Loucy (cell line): ENCODE results near the gene PTMS.

ENCODE experiments used
- H2AFZ ChIP-seq: fragments of 200-600 bp; sonication (generic); 2 replicates; pipeline ENCODE4 v1.6.0; 2016; ENCODE audit warnings: antibody characterized with exemption, mild to moderate bottlenecking, low read length, moderate library complexity
- H3F3A ChIP-seq: fragments of 200-600 bp; 2 replicates; pipeline ENCODE4 v1.6.0; 2016; ENCODE audit warnings: antibody characterized with exemption, low read depth, mild to moderate bottlenecking
- H3K27me3 ChIP-seq: fragments of 200-600 bp; sonication (generic); 2 replicates; pipeline ENCODE4 v1.6.1; 2014; ENCODE audit warnings: low read length, mild to moderate bottlenecking; ENCODE audit not compliant: insufficient read depth, poor library complexity, severe bottlenecking
- H3K36me3 ChIP-seq: fragments of 200-600 bp; sonication (generic); 2 replicates; pipeline ENCODE4 v1.6.1; 2016; ENCODE audit warnings: low read length; ENCODE audit not compliant: insufficient read depth
- H3K4me1 ChIP-seq: fragments of 200-600 bp; sonication (generic); 2 replicates; pipeline ENCODE4 v1.5.1; 2014; ENCODE audit warnings: low read length, mild to moderate bottlenecking; ENCODE audit not compliant: insufficient read depth, poor library complexity, severe bottlenecking
- H3K4me2 ChIP-seq: fragments of 200-600 bp; sonication (generic); 2 replicates; pipeline ENCODE4 v1.6.0; 2014; ENCODE audit warnings: antibody characterized with exemption, low read length, low read depth, mild to moderate bottlenecking; ENCODE audit not compliant: poor library complexity, severe bottlenecking
- H3K4me3 ChIP-seq: fragments of 200-600 bp; sonication (generic); 2 replicates; pipeline ENCODE4 v1.5.1; 2014; ENCODE audit warnings: low read length, mild to moderate bottlenecking, mixed read lengths; ENCODE audit not compliant: poor library complexity, severe bottlenecking
- H3K79me2 ChIP-seq: fragments of 200-600 bp; sonication (generic); 2 replicates; pipeline ENCODE4 v1.6.1; 2014; ENCODE audit warnings: low read length; ENCODE audit not compliant: insufficient read depth
- H3K9ac ChIP-seq: fragments of 200-600 bp; sonication (generic); 2 replicates; pipeline ENCODE4 v1.6.0; 2014; ENCODE audit warnings: mild to moderate bottlenecking, low read depth, low read length, moderate library complexity; ENCODE audit not compliant: poor library complexity, severe bottlenecking
- H3K9me2 ChIP-seq: fragments of 200-600 bp; sonication (generic); replicated peaks from 2 replicates; pipeline ENCODE4 v1.6.1; 2016; ENCODE audit warnings: low read depth, low read length, mixed read lengths
- H3K9me3 ChIP-seq: fragments of 200-600 bp; sonication (generic); 2 replicates; pipeline ENCODE4 v1.6.1; 2014; ENCODE audit warnings: mild to moderate bottlenecking, antibody characterized with exemption, low read length, low read depth; ENCODE audit not compliant: insufficient read depth
- H4K20me1 ChIP-seq: fragments of 200-600 bp; sonication (generic); 2 replicates; pipeline ENCODE4 v1.6.0; 2014; ENCODE audit warnings: antibody characterized with exemption, low read length, mild to moderate bottlenecking; ENCODE audit not compliant: insufficient read depth, poor library complexity, severe bottlenecking
- CTCF ChIP-seq: fragments of 200-600 bp; sonication (generic); conservative IDR thresholded peaks from 2 replicates; pipeline ENCODE4 v1.5.1; 2014; ENCODE audit warnings: mild to moderate bottlenecking, antibody characterized with exemption, low read length
- EZH2phosphoT487 ChIP-seq: fragments of 200-600 bp; IDR thresholded peaks from 2 replicates; pipeline ENCODE4 v1.6.1; 2018; ENCODE audit warnings: antibody characterized with exemption, mild to moderate bottlenecking, moderate library complexity, borderline replicate concordance

Gene PTMS

DNA sequence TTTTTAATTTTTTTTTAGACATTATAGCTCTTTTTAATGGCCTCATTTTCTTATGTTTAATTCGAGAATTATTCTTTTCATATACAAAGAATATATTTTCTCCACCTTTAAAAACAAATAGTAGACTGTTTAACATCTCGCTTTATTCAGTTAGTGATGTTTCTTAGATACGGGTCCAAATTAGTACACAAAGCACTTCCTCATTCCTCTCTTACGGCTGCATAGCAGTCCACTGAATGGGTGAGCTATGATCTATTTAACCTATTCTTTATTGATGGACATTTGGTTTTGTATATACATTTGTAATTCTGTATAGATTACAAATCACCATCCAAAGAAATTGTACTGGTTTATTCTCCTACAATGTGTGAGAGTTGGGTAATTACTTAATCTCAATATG lies 47.2 kb downstream of the PTMS start:
- H4K20me1 ChIP-seq, result no peaks in the 10 kb centered on the region
- H3K79me2 ChIP-seq, result no peaks in the 10 kb centered on the region
- H3K4me3 ChIP-seq, result no peak overlapping the region
- no peak overlapping the region for H2AFZ ChIP-seq
- H3K9me3 ChIP-seq, result no peaks in the 10 kb centered on the region
- TF ChIP-seq EZH2phosphoT487, result no peak
- no peak for TF ChIP-seq CTCF
- H3F3A ChIP-seq, result no peaks in the 10 kb centered on the region
- H3K4me1 ChIP-seq, result peaks cover 10% of the 10 kb centered on the region
- H3K9me2 ChIP-seq, result no peaks in the 10 kb centered on the region
- no peaks in the 10 kb centered on the region for H3K27me3 ChIP-seq
- no peak overlapping the region for H3K4me2 ChIP-seq
- no peak overlapping the region for H3K9ac ChIP-seq
- no peaks in the 10 kb centered on the region for H3K36me3 ChIP-seq

DNA sequence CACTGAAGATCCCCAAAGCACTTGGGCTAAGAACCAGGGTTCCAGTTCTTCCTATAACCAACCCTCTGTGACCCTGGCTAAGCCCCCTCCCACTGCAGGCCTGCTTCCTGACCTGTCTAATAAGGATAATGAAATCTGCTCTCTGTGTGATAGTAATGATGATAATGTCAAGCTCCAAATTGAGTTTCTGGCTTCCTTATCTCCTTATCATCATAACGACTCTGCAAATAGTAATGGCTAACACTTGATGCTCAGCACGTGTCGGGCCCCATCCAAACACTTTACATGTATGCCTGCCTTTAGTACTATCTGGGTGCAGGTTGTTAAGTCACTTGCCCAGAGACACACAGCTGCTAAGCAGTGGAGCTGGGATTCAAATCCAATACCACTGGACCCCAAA lies 50.4 kb downstream of the PTMS start:
- H2AFZ ChIP-seq, result no peak overlapping the region

GRCh38 chr12:6817098-6817497 lies 50.9 kb downstream of the PTMS start:
- Histone ChIP-seq H3K9ac (no peak overlapping the region), H3K4me3 (no peak overlapping the region), H3K9me3 (no peaks in the 10 kb centered on the region), H3K4me2 (no peak overlapping the region), H3K27me3 (no peaks in the 10 kb centered on the region), H3K79me2 (no peaks in the 10 kb centered on the region), H3K4me1 (peaks cover 36% of the 10 kb centered on the region), H3K9me2 (no peaks in the 10 kb centered on the region), H2AFZ (no peak overlapping the region), H4K20me1 (no peaks in the 10 kb centered on the region), H3K36me3 (no peaks in the 10 kb centered on the region), H3F3A (no peaks in the 10 kb centered on the region)
- TF ChIP-seq CTCF (no peak), EZH2phosphoT487 (no peak)

More for the DNA sequence above, 50.4 kb downstream of the PTMS start:
- Histone ChIP-seq H3F3A (no peaks in the 10 kb centered on the region), H3K4me2 (no peak overlapping the region), H3K9me2 (no peaks in the 10 kb centered on the region), H3K9me3 (no peaks in the 10 kb centered on the region), H3K36me3 (no peaks in the 10 kb centered on the region), H4K20me1 (no peaks in the 10 kb centered on the region), H3K9ac (peak overlapping the region; percentile 21), H3K4me3 (no peak overlapping the region), H3K4me1 (peaks cover 32% of the 10 kb centered on the region), H3K27me3 (no peaks in the 10 kb centered on the region), H3K79me2 (no peaks in the 10 kb centered on the region)
- TF ChIP-seq EZH2phosphoT487, result no peak
- no peak for TF ChIP-seq CTCF
